NCI-H1105 (cell line): ENCODE data around the gene NQO2.
"Not testable (repeated sequence)": the region's sequence is repeated elsewhere in the genome, so short reads cannot be mapped to it uniquely, and the experiment has no call there.

Source experiments
- DNase-seq: peaks from one replicate; lab custom pipeline; 2025; lab: John Stamatoyannopoulos, UW

The NQO2 gene

DNA sequence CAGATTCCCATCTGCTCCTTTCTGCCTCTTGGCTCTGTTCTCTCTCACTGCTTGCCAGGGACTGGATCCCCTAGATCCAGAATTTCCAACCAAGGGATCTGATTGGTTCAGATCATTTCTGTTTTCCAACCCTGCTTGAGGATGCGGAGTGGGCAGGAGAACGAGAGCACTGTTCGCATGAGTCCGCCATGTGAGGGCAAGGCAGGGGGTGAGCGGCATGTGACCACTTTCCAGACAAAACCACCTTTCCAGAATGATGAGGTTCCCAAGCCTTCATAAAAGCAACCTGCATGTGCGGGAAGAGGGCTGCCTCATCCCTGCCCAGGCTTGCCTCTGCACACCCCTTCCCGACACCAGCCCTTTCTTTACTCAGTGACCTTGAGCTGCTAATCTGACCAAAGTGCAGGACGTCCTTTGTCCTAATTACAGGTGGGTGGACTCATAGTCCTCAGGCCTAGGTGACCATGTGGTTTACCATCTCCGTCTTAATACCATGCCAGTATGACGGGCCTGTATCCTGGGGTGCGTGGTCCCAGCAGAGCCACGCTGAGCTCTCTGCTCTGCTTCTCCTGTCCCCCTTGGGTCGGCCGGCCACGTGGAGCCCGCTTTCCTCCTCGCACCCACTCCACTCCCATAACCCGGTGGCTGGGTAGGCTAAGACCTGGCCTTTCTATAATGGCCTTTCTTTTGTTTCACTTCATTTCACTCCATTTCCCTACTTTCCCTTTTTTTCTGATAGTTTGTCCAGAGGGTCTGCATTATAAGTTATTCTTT, 14.4 kb downstream of the NQO2 start:
- no peak for DNase-seq

DNA sequence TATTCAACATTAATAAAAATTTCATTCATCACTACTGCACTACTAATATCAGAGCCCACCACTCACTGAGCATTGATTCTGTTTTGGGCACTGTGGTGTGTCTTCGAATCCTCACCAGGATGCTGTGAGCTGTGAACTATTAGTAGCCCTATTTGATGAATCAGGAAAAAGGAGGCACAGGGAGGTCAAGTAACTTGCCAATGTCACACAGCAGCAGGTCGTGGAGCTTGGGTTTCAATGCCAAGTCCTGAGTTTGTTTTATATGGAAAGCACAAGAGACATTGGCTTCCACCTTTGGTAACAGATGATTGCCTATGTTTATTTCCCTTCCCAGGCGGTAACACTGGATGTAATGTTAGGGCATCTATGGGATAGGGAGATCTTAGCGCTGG, 15.0 kb downstream of the NQO2 start:
- no peak for DNase-seq

DNA sequence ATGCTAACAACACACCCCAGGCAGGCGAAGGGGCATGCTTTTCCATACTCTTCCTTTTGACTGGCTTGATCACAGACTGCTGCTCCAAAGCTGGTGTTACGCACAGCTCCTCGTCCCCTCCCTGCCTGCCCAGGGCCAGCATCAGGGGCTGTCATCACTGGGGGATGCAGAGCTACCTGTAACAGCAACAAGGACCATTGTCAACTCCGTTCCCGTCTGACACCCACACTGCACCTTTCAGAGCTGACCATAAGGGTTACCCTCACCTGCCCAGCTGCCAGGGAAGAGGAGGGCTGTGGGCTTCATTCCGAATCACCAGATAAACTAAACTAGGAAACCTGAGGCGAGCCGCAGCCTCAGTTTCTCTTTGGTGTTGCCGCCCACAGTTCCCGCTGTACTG, 15.4 kb downstream of the NQO2 start:
- no peak for DNase-seq

DNA sequence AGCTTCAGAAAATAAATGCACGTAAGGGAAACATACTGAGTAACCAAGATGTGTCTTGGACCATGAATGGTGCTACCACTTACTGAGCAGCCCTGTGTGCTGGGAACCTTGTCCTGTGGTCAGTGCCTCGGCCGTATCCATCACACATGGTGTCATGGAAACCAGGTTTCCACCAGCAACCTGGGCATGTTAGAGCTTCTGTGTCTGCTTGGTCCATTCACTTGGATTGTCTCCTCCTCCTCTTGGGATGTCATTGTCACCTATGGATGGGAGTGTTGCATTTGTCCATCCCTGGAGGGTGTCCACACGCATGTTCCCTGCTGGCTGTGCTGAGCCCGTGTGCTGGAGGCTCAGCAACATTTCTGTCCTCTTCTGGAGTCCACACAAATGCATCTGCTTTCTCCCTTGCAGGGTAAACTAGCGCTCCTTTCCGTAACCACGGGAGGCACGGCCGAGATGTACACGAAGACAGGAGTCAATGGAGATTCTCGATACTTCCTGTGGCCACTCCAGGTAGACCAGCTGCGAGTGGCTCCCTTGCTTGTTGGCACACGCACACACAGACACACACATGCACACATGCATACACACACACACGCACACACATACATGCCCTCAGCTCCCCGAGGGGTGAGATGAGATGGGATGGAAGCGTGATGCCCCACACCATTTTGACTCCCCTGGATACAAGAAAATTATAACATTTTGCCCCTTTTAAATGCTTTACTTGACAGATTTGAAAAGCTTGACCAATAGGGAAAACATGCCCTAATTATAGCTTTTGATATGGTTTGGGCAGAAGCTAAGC, 17.0 kb downstream of the NQO2 start:
- no peak for DNase-seq

DNA sequence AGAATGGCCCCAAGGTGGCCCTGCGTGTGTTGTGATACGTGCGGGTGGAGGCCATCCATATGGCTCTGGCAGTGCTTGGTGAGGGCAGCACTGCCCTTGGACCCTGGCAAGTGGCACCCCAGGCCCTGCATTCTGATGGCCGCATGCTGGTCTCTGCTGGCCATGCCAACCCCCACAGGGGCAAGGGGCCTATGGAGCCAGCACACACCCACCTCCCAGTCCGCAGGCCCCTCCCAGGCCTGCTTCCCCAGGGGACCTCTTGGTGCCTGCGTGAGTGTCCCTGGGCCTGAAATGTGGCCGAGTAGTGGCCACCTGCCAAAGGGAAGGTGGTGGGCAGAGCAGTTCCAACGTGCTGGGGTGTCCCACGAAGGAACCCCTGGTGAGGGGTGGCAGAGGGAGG, 17.6 kb downstream of the NQO2 start:
- DNase-seq: no peak

DNA sequence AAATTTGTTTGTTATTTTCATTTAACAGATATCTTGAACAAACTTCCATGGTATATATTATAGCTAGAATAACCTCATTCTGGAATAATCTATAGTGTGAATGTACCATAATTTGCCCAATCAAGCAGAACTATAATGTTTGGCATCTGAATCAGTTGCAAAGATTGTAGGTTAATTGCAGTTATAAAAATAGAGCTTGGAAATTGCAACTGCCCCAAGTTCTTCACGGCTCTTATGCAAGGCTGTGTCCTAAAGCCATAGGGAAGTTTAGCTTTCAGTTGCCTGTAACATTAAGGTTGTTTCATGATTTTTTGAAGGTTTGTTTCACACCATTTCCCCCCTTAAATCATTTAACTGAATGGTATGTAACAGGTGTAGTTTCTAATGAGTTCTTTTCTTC, 19.4 kb downstream of the NQO2 start:
- no peak for DNase-seq

DNA sequence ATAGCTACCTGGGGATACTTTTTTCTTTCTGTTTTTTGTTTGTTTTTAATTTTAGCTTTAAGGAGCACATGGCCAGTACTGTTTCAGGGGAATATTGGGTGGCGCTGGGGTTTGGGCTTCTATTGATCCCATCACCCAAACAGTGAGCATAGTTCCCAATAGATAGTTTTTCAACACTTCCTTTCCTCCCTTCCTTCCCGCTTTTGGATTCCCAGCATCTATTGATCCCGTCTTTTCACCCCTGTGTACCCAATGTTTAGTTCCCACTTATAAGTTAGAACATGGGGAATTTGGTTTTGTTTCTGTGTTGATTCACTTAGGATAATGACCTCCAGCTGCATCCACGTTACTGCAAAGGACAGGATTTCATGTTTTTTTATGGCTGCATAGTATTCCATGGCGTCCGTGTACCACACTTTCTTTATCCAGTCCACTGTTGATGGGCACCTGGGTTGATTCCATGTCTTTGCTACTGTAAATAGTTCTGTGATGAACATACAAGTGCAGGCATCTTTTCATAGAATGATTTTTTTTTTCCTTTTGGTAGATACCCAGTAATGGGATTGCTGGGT, 20.1 kb downstream of the NQO2 start:
- DNase-seq: no peak

DNA sequence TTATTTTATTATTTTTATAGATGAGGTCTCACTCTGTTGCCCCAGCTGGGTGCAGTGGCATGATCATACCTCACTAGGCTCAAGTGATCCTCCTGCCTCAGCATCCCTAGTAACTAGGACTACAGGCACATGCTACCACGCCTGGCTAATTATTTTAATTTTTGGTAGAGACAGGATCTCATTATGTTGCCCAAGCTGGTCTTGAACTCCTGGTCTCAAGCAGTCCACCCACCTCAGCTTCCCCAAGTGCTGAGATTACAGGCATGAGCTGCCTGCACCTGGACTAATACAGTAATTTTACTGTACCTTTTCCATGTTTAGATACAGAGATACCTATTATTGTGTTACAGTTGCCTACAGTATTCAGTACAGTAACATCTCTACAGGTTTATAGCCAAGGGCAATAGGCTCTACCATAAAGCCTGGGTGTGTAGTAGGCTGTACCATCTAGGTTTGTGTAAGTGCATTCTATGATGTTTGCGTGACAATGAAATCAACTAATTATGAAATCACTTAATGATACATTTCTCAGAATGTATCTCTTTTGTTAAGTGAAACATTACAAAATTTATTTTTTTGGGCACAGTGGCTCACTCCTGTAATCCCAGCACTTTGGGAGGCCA, 21.4 kb downstream of the NQO2 start:
- not testable (repeated sequence) for DNase-seq

DNA sequence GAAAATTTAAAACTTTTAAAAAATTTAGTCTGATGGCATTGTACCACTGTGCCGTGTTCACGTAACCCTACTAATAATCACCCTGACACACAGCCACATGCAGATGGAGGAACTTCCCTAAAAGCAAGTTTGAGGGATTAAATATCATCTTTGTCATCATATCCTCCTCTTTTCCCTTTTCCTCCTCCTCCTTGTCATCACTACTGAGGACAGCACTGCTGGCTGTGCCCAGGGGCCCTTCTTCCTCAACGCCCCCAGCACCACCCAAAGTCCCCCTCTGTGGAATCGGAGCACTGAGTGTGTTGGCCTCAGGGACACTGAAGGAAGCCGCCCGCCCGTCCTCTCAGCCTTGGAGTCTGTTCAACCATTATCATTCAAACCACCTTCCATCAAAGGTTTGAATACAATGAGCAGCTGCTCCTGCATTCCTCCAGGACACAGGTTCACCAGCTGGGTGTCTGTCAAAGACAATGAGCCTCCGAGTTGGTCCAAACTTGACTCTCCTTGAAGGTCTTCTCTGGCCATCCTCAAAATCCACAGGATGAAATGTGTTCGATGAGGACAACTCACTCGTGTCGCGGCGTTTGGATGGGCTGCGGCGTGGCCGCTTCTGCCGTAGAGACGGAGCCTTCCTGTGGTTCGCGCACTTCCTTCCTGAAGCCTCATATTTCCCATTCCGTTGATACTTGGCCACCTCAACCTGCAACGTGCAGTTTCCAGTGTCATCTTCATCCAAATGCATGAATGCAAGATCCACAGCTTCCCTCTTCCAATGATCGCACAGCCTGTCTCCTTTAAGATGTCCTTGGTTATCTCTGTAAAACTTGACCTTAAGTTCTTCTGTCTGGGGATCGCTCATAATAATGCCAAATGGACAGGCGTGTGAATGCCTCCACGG, 23.3 kb downstream of the NQO2 start:
- no peak for DNase-seq

DNA sequence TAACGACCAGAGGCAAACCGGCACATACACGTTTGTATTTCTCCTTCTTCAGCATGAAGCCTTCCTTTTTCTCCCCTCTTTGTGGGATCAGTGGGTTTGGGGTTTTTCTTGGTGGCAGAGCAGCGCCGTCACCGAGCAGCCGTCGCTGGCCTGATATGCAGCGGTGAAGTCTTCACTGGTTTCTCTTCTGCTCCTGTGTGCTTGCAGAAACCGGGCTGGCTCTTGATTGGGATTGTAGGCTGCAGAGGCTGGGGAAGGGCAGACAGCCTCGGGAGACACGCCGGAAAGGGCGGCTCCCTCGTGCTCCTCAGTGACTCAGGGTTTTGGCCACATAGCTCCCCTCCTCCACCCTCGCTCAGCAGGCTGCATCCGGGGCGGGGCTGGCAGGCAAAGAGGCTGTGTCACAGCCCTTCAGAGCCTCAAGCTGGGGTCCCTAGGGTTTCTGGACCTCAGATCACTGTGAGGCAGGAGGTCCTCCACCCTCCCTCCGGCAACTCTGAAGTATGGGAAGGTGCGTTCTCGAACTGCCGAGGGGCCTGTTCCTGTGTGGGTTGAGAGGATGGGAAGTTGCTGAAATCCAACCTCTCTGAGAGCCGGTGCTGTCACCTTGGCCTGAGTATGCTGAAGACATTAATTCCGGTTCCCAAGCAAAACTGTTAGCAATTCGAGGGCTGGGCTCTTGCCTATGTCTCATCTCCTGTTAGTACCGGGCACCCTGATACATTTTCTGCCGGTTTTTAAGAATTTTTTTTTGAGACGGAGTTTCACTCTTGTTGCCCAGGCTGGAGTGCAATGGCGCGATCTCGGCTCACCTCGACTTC, 24.2 kb downstream of the NQO2 start:
- peak; percentile 43 for DNase-seq

DNA sequence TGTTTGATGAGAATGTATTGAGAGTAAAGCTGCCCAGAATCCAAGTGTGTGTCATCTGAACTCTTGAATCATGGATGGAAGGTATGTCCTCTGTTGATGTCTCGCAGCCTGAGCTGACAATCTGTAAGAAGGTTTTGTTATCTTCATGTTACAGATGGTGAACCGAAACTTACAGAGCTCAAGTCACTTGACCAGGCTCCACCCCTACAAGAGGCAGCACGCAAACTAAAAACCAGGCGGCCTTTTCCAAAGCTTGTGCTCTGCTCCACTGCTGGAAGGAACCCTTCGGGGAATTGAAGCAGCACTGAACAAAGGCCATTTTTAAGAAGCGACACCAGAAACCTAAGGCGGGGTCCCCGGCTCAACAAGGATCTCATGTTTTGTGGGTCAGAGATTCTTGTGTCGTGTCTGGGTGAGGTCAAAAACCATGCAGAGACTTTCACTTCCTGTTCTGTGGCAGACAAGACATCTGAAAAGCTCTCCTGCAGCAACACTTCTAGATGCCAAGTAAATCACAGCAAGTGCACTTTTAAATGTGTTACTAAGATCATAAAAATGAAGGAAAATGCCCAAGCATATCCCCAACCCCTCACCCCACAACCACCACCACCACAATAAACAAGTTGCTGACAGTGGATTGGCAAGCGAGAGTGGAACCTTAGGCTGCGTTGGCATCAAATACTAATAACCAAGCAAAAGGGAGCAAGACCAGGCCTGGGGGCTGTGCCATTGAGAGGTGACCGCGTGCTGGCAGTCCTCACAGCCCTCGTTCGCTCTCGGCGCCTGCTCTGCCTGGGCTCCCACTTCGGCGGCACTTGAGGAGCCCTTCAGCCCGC, 27.3 kb downstream of the NQO2 start:
- no peak for DNase-seq

DNA sequence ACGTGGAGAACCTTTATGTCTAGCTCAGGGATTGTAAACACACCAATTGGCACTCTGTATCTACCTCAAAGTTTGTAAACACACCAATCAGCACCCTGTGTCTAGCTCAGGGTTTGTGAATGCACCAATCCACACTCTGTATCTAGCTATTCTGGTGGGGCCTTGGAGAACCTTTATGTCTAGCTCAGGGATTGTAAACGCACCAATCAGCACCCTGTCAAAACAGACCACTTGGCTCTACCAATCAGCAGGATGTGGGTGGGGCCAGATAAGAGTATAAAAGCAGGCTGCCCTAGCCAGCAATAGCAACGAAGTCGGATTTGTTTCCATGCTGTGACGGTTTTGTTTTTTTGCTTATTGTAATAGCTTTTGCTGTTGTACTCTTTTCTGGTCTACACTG, 28.5 kb downstream of the NQO2 start:
- DNase-seq: not testable (repeated sequence)

DNA sequence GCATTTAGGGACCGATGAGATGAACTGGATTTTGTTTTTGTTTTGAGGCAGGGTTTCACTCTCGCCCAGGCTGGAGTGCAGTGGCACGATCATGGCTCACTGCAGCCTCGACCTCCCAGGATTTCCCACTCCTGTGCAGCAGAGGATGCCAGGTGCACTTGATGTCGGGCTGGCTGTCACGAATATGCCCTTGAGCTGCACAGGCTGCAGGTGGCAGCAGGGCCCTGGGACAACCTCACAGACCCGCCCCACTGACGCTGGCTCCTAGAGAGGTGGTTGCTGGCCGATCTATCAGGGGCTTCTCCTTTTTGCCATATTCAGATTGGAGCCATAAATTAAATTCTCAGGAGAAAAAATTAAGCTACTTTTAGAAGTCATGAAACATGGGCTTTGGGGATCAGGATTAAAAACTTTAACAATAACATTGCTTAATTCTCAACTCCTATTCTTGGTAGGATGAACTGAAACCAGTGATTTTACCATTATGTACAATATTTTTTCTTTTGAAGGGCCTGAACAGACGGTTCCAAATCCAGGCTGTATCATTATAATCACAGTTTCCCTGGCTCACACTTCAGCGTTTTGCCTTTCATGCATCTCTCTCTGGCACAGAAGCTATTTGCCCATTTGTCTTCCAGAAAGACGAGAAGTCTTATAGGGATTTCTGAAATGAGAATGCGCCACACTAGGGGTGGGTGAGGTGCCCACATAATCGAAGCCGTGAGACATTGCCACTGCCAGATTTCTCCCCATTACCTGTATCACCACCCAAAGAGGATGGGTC, 32.4 kb downstream of the NQO2 start:
- no peak for DNase-seq

DNA sequence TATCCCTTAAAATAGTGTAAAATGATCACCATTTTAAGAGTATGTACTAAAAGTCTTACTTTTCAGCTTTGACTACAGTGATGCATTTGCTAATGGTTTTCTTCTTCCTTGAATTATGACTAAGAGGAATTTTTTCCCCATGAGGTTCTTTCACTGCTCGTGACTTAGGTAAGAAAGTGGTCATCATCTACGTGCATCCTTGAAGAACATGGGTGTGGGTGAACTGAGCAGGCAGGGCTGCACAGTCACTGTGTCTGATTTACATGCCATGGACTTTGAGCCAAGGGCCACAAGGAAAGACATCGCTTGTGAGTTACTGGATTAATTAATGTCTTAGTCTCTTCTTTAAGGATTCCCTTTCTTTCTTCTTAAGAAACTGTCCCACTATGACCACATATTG, 33.3 kb downstream of the NQO2 start:
- DNase-seq: no peak

DNA sequence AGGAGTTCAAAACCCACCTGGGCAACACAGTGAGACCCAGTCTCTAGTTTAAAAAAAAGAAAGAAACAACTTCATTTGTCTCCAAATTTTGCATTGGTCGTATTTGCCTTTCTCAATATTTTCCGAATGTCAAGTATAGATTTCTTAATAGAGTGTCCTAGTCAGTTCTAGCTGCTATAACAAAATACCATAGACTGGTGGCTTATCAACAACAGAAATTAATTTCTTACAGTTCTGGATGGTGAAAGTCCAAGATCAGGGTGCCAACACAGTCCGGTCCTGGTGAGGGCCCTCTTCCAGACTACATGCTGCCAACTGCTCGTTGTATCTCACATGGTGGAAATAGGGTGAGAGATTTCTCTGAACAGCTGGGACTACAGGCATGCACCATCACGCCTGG, 34.0 kb downstream of the NQO2 start:
- DNase-seq: no peak

DNA sequence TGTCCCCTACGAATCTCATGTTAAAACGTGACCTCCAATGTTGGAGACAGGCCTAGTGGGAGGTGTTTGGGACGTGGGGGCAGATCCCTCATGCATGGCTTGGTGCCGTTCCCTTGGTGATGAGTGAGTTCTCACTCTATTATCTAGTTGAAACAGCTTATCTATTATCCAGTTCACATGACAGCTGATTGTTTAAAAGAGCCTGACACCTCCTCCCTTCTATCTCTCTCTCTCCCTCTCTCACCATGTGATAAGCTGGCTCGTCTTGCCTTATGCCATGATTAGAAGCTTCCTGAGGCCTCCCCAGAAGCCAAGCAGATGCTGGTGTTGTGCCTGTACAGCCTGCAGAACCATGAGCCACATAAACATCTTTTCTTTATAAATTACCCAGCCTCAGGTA, 35.7 kb downstream of the NQO2 start:
- no peak for DNase-seq

DNA sequence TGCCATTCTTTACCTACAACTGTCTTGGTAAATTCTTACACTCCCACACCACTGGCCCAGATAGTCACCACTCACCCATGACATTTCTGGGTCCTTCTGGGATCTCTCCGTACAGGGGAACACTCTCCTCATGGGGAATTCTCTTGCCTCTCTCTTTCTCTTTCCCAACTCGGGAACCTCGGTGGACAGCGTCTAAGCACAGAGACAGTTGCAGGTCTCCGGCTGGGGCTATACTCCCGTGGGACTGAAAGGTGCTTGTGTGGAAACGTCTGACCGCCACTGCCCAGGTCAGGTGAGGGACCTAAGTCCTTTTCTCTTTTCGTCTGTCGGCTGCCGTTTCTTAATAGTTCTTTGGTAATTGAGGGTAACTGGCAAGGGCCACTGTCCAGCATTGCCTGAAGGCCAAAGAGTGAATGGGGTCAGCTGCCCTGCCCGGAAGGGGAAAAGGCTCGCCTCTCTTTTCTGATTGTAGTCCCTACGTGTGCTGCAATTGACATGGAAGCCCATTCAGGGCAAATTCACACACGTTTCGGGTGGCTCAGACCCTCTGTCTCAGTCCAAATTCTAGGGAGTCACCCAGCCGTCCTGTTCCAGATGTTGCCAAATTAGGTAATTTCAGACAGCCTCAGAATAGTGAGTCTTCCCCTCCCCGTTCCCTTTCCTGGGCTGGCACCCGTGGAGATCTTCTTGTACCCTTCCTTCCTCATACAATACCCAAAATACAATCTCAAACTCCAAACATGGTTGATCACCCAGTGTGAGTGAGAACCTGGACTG, 37.4 kb downstream of the NQO2 start:
- no peak for DNase-seq

DNA sequence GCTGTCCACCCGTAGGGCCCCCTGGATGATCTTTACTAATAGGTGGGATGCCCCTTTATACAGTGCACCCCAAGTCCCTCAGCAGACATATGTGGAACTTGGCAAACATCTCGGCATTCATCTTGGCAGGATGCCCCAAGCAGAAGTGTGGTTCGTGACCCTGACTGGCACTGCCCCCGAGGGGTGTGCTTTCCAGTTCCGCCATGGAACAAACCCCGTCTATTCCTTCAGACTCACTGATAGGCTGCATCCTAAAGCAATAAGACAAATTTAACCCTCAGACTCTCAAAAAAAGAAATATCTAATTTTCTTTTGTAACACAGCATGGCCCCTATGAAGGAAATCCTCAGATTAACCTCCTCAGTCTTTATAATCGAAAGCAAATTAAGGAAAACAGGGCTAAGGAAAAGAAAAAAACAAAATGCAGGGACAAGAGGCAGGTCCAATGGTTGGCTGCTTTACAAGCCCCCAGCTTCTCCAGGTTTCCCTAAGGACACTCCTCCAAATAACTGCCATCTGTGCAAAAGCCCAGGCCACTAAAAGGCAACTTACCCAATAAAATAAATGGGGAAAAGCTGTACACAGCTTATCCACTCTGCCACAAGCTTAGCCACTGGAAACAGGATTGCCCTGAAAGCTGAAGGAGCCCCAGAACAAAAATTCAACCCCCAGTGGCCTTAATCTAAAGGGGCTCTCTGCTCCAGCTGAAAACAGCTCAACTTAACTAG, 38.1 kb downstream of the NQO2 start:
- DNase-seq: no peak
